A549 treated with DMSO at 1 μM for 4 hours (cell line): ENCODE measurements around the gene ZNF737. TPM values are rescaled to one million over a fixed set of nuclear protein-coding genes. Genes with fewer than 3 reads are reported as not detected.

Source experiments
- total RNA-seq: library from RNA; stranded (reverse); fragments of 200-300 nt; extraction: Qiagen RNA extraction; gene quantifications from 5 replicates; pipeline ENCODE4 v1.2.3, GENCODE V29; 2022; ENCODE audit warnings: low read depth

The ZNF737 gene
- total RNA-seq, result not detected in 5 replicates

GRCh38 chr19:20565321-20566018, at the start of gene ZNF737:
Gene ZNF737 (minus strand): TSS chr19:20565781. CDS start chr19:20565640, 141 bp downstream.

Other genes starting within 250 kb of the ZNF737 start
- gene ZNF626, start 95.8 kb upstream of the ZNF737 start, total RNA-seq, result not detected in 5 replicates
- not detected in 5 replicates for gene ZNF66, start 210.5 kb upstream of the ZNF737 start, total RNA-seq